HepG2 (cell line): ENCODE results near the gene VGF. TPM values are rescaled to one million over a fixed set of nuclear protein-coding genes. Genes with fewer than 3 reads are reported as not detected.

Source experiments
- ARID2 ChIP-seq: sonication (generic); formaldehyde crosslinking; IDR thresholded peaks from 2 replicates; pipeline ENCODE4 v1.8.1; 2022; ENCODE audit warnings: mild to moderate bottlenecking, missing genetic modification reagents, borderline replicate concordance
- ASH2L ChIP-seq: fragments of 300-600, 200-600 bp; sonication (generic); IDR thresholded peaks from 2 replicates; pipeline ENCODE4 v1.7.0; 2017; ENCODE audit warnings: low read depth, mild to moderate bottlenecking, moderate library complexity, mixed read lengths, low read length; ENCODE audit not compliant: insufficient read length
- ATF1 ChIP-seq: IDR thresholded peaks from 2 replicates; pipeline ENCODE4 v1.6.1; 2016; ENCODE audit warnings: mild to moderate bottlenecking, control low read depth
- ATF7 ChIP-seq, 2 experiments: fragments of 450-650 bp in 1 of 2; sonication (generic) in 1 of 2; formaldehyde crosslinking in 1 of 2; IDR thresholded peaks; 2 replicates each; pipeline versions ENCODE4 v1.4.0 to v1.6.1; 2016 to 2020; ENCODE audit warnings: antibody characterized with exemption in 1 of 2, mild to moderate bottlenecking in 1 of 2, missing genetic modification reagents in 1 of 2
- CERS6 ChIP-seq: sonication (generic); formaldehyde crosslinking; IDR thresholded peaks from 2 replicates; pipeline ENCODE4 v1.5.0; 2020; ENCODE audit warnings: missing genetic modification reagents
- EP300 ChIP-seq, 3 experiments: sonication (generic) in 1 of 3; formaldehyde crosslinking in 1 of 3; IDR thresholded peaks; 2 replicates each; pipeline versions ENCODE4 v1.5.1 to v1.6.1; 2011 to 2020; ENCODE audit warnings: low read depth in 2 of 3, low read length in 2 of 3, borderline replicate concordance in 1 of 3, improper control_type of control experiment in 1 of 3, mild to moderate bottlenecking in 1 of 3, missing genetic modification reagents in 1 of 3, moderate library complexity in 1 of 3
- GATAD1 ChIP-seq: IDR thresholded peaks from 2 replicates; pipeline ENCODE4 v1.6.1; 2016; ENCODE audit warnings: missing genetic modification reagents, missing compliant biosample characterization
- MXD3 ChIP-seq: IDR thresholded peaks from 2 replicates; pipeline ENCODE4 v1.6.1; 2016; ENCODE audit warnings: mild to moderate bottlenecking, missing biosample characterization, missing genetic modification reagents
- NBN ChIP-seq: fragments of 450-650 bp; conservative IDR thresholded peaks from 2 replicates; pipeline ENCODE4 v1.6.1; 2017
- NCOR1 ChIP-seq: fragments of 200-600 bp; sonication (generic); IDR thresholded peaks from 2 replicates; pipeline ENCODE4 v1.7.0; 2017; ENCODE audit warnings: antibody characterized with exemption, low read length, borderline replicate concordance
- NR2F6 ChIP-seq, 2 experiments: IDR thresholded peaks; 2 replicates each; pipeline ENCODE4 v1.6.1; 2016; ENCODE audit warnings: antibody characterized with exemption in 1 of 2, mild to moderate bottlenecking in 1 of 2
- NRL ChIP-seq: sonication (generic); formaldehyde crosslinking; IDR thresholded peaks from 2 replicates; pipeline ENCODE4 v1.5.0; 2020; ENCODE audit warnings: missing genetic modification reagents, mild to moderate bottlenecking, moderate library complexity, borderline replicate concordance
- POLR2AphosphoS5 ChIP-seq: IDR thresholded peaks from 2 replicates; pipeline ENCODE4 v1.6.1; 2012; ENCODE audit warnings: low read depth, low read length
- SALL1 ChIP-seq: sonication (generic); formaldehyde crosslinking; IDR thresholded peaks from 2 replicates; pipeline ENCODE4 v1.8.0; 2022; ENCODE audit warnings: mild to moderate bottlenecking, missing genetic modification reagents
- SETDB1 ChIP-seq: sonication (generic); formaldehyde crosslinking; IDR thresholded peaks from 2 replicates; pipeline ENCODE4 v1.5.1; 2020; ENCODE audit warnings: missing genetic modification reagents, mild to moderate bottlenecking, borderline replicate concordance
- ZBTB39 ChIP-seq: sonication (generic); formaldehyde crosslinking; IDR thresholded peaks from 2 replicates; pipeline ENCODE4 v1.5.0; 2020; ENCODE audit warnings: missing genetic modification reagents
- ZEB1 ChIP-seq: IDR thresholded peaks from 2 replicates; pipeline ENCODE4 v1.6.1; 2012; ENCODE audit warnings: mild to moderate bottlenecking, low read depth, inconsistent platforms; ENCODE audit not compliant: insufficient replicate concordance
- ZNF121 ChIP-seq: sonication (generic); formaldehyde crosslinking; IDR thresholded peaks from 2 replicates; pipeline ENCODE4 v1.5.0; 2020; ENCODE audit warnings: mild to moderate bottlenecking, missing genetic modification reagents
- ZNF382 ChIP-seq: sonication (generic); formaldehyde crosslinking; IDR thresholded peaks from 2 replicates; pipeline ENCODE4 v1.5.0; 2020; ENCODE audit warnings: missing genetic modification reagents, mild to moderate bottlenecking, borderline replicate concordance
- ZNF44 ChIP-seq: sonication (generic); formaldehyde crosslinking; IDR thresholded peaks from 2 replicates; pipeline ENCODE4 v1.5.1; 2020; ENCODE audit warnings: mild to moderate bottlenecking, missing genetic modification reagents
- ZNF678 ChIP-seq: sonication (generic); formaldehyde crosslinking; IDR thresholded peaks from 2 replicates; pipeline ENCODE4 v1.4.0; 2020; ENCODE audit warnings: mild to moderate bottlenecking, missing genetic modification reagents
- ZNF720 ChIP-seq: sonication (generic); formaldehyde crosslinking; IDR thresholded peaks from 2 replicates; pipeline ENCODE4 v1.4.0; 2020; ENCODE audit warnings: missing genetic modification reagents
- ZNF724P ChIP-seq: sonication (generic); formaldehyde crosslinking; IDR thresholded peaks from 2 replicates; pipeline ENCODE4 v1.8.0; 2022; ENCODE audit warnings: missing genetic modification reagents, borderline replicate concordance
- ZNF75D ChIP-seq: sonication (generic); formaldehyde crosslinking; IDR thresholded peaks from 2 replicates; pipeline ENCODE4 v1.8.1; 2023; ENCODE audit warnings: missing genetic modification reagents, mild to moderate bottlenecking, borderline replicate concordance
- ZNF790 ChIP-seq: sonication (generic); formaldehyde crosslinking; IDR thresholded peaks from 2 replicates; pipeline ENCODE4 v1.8.0; 2022; ENCODE audit warnings: missing genetic modification reagents, mild to moderate bottlenecking, borderline replicate concordance
- polyA plus RNA-seq, 8 experiments: library from polyadenylated mRNA; depleted of rRNA in 3 of 8; stranded (reverse) in 7 of 8; unstranded in 1 of 8; fragments of >200 nt; fragmentation: Illumina TruSeq in 4 of 8; extraction: Trizol in 4 of 8; gene quantifications; 2 replicates each; pipeline versions ENCODE4 v1.2.1 to v1.2.3, GENCODE V29; 2011 to 2016; ENCODE audit warnings: low read depth in 4 of 8, missing spikeins in 1 of 8, mixed read lengths in 1 of 8; ENCODE audit not compliant: insufficient read depth in 1 of 8
- total RNA-seq, 5 experiments: library from RNA; depleted of rRNA; stranded (reverse); fragments of >200 nt; fragmentation: Illumina TruSeq; extraction: Trizol; gene quantifications; 2 replicates each; pipeline ENCODE4 v1.2.3, GENCODE V29; 2016; ENCODE audit warnings: low read depth in 1 of 5
- TF ChIP-seq, protein P1 (sequence below): sonication (generic); formaldehyde crosslinking; IDR thresholded peaks from 2 replicates; pipeline ENCODE4 v1.8.0; 2022; ENCODE audit warnings: missing genetic modification reagents, mild to moderate bottlenecking, inconsistent platforms, borderline replicate concordance

VGF gene
- total and polyA plus RNA-seq, 2 of the 13 experiments (the other 11 are each of a cell fraction or from before 2014, with no cell fraction given): 0.12 to 0.46 TPM

DNA sequence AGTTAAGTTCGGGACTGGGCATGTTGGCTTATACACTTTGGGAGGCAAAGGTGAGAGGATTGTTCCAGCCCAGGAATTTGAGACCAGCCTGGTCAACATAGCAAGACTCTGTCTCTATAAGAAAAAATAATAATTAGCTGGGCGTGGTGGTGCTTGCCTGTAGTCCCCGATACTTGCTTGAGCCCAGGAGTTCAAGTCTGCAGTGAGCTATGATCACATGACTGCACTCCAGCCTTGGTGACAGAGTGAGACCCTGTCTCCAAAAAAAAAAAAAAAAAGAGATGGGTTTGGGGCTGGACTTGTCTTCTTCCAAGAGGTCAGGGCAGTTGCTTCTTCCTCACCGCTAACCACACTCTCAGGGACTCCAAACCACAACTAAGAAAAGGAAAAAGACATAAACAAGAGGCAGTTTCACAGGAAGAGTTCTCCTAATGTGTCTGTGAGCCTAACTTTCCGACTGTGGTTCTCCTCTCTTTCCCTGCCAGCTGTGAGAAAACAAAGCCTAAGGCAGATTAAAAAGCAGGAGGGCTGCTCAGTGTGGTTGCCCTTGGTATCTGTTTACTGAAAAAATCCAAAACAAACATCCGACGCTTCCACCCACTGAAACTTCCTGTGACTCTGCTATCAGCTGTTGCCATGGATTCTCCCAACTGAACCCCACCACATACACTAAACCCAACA lies 40.9 kb downstream of the VGF start (continued):
- TF ChIP-seq NR2F6 (IDR thresholded peaks at IDR 0.05) (peak; percentile 80), NR2F6 (CRISPR knock-in tag; IDR thresholded peaks at IDR 0.05) (peak; percentile 69), SALL1 (CRISPR knock-in tag) (peak; percentile 65), ATF1 (no peak), POLR2AphosphoS5 (peak; percentile 74), ATF7 (IDR thresholded peaks at IDR 0.05) (no peak), ATF7 (CRISPR knock-in tag; IDR thresholded peaks at IDR 0.05) (no peak; the same call in 1 of the 2 replicates), GATAD1 (no peak), NRL (CRISPR knock-in tag) (no peak), NBN (no peak), NCOR1 (no peak), EP300 (IDR thresholded peaks at IDR 0.05; ENCODE audit: low read depth in 2 of 2, low read length in 2 of 2) (peak; percentile 66 to 81; a peak in 3 of 4 replicates), EP300 (CRISPR knock-in tag; IDR thresholded peaks at IDR 0.05; ENCODE audit: borderline replicate concordance) (peak; percentile 51), ZNF75D (CRISPR knock-in tag) (no peak), ZEB1 (no peak), ZNF678 (CRISPR knock-in tag) (no peak), ZNF720 (CRISPR knock-in tag) (no peak), CERS6 (CRISPR knock-in tag) (no peak), ZNF44 (CRISPR knock-in tag) (no peak), ZNF121 (CRISPR knock-in tag) (peak; percentile 67; the same call in 1 of the 2 replicates), ZNF790 (no peak), ASH2L (no peak), SETDB1 (CRISPR knock-in tag) (no peak), ARID2 (CRISPR knock-in tag) (no peak), ZBTB39 (no peak), ZNF382 (CRISPR knock-in tag) (no peak), ZNF724P (no peak), MXD3 (CRISPR knock-in tag) (no peak)
- TF ChIP-seq, protein P1, sequence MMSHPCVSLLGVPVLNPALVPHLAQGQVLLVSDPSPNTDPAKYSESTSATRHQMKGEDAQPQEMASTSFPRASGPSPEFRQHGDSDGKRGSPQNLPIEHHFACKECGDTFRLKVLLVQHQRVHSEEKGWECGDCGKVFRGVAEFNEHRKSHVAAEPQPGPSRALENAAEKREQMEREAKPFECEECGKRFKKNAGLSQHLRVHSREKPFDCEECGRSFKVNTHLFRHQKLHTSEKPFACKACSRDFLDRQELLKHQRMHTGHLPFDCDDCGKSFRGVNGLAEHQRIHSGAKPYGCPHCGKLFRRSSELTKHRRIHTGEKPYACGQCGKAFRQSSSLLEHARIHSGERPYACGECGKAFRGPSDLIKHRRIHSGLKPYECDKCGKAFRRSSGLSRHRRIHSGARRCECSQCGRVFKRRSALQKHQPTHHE (CRISPR knock-in tag): no peak
